ENCODE data around the gene THADA.

- peak; percentile 65; the same call in 1 of the 2 replicates for TF ChIP-seq ZBTB21 (tag by site-specific recombination; IDR thresholded peaks at IDR 0.05)
- TF ChIP-seq, protein P1, sequence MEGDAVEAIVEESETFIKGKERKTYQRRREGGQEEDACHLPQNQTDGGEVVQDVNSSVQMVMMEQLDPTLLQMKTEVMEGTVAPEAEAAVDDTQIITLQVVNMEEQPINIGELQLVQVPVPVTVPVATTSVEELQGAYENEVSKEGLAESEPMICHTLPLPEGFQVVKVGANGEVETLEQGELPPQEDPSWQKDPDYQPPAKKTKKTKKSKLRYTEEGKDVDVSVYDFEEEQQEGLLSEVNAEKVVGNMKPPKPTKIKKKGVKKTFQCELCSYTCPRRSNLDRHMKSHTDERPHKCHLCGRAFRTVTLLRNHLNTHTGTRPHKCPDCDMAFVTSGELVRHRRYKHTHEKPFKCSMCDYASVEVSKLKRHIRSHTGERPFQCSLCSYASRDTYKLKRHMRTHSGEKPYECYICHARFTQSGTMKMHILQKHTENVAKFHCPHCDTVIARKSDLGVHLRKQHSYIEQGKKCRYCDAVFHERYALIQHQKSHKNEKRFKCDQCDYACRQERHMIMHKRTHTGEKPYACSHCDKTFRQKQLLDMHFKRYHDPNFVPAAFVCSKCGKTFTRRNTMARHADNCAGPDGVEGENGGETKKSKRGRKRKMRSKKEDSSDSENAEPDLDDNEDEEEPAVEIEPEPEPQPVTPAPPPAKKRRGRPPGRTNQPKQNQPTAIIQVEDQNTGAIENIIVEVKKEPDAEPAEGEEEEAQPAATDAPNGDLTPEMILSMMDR (tag by site-specific recombination; IDR thresholded peaks at IDR 0.05): no peak
These were observed 385.2 kb downstream of the THADA start for GRCh38 chr2:43210467-43211303.

All from HEK293 (cell line).